ENCODE data around the gene TTC27. TPM values are rescaled to one million over a fixed set of nuclear protein-coding genes. Genes with fewer than 3 reads are reported as not detected.

TTC27 gene
- polyA plus RNA-seq, 1 donor (not counting 4 experiments of a cell fraction or from before 2014, with no cell fraction given), result 28.7 TPM

- no peak for FAIRE-seq
- H3K27ac ChIP-seq (ENCODE audit: control insufficient read depth, insufficient read depth, low read length), result no peak overlapping the region
- no peaks in the 10 kb centered on the region for H4K20me1 ChIP-seq (ENCODE audit: control insufficient read depth, extremely low read depth, insufficient read depth, low read length)
- no peak overlapping the region for H2AFZ ChIP-seq (ENCODE audit: control insufficient read depth, low read length)
- H3K4me1 ChIP-seq (ENCODE audit: control insufficient read depth, extremely low read depth, insufficient read depth, low read length), result peaks cover 10% of the 10 kb centered on the region
- no peak overlapping the region for H3K4me2 ChIP-seq (ENCODE audit: control insufficient read depth, extremely low read depth, insufficient read depth, low read depth, low read length)
- H3K79me2 ChIP-seq (ENCODE audit: control insufficient read depth, insufficient read depth, low read length), result no peaks in the 10 kb centered on the region
- no peaks in the 10 kb centered on the region for H3K36me3 ChIP-seq (ENCODE audit: control insufficient read depth in 2 of 2, extremely low read depth in 1 of 2, insufficient read depth in 2 of 2, low read length in 2 of 2)
- dilution Hi-C loops (cut with MboI; ENCODE audit: extremely low pct_ligation_motif_present, low sequenced_read_pairs), result no loop called here
- H3K9me1 ChIP-seq (ENCODE audit: control insufficient read depth, extremely low read depth, insufficient read depth, low read length), result no peaks in the 10 kb centered on the region
- H3K4me3 ChIP-seq (ENCODE audit: control insufficient read depth in 2 of 3, extremely low read depth in 1 of 3, insufficient read depth in 2 of 3, low read depth in 1 of 3, low read length in 3 of 3), result no peak overlapping the region
- H3K9ac ChIP-seq (ENCODE audit: control insufficient read depth, extremely low read depth, insufficient read depth, low read length), result no peak overlapping the region
- H3K9me3 ChIP-seq (ENCODE audit: control insufficient read depth, low read depth, low read length), result no peaks in the 10 kb centered on the region
- TF ChIP-seq CTCF (optimal IDR thresholded peaks at IDR 0.05 in 1 of 3, IDR thresholded peaks at IDR 0.05 in 1 of 3, conservative IDR thresholded peaks at IDR 0.05 in 1 of 3; ENCODE audit: extremely low read depth in 1 of 3, insufficient read depth in 2 of 3, low read length in 3 of 3), result no peak
- TF ChIP-seq EZH2 (IDR thresholded peaks at IDR 0.05; ENCODE audit: low read length), result no peak
- DNase-seq (ENCODE audit: low read depth, low spot score), result no peak
- no peaks in the 10 kb centered on the region for H3K27me3 ChIP-seq (ENCODE audit: control insufficient read depth, extremely low read depth, insufficient read depth, low read length)
Measured at GRCh38 chr2:32742376-32742775, 114.5 kb downstream of the TTC27 start.

- no peaks in the 10 kb centered on the region for H3K79me2 ChIP-seq (ENCODE audit: control insufficient read depth, insufficient read depth, low read length)
- H3K4me2 ChIP-seq (ENCODE audit: control insufficient read depth, extremely low read depth, insufficient read depth, low read depth, low read length), result no peak overlapping the region
- FAIRE-seq (no peak), DNase-seq (ENCODE audit: low read depth, low spot score) (no peak)
- no peaks in the 10 kb centered on the region for H4K20me1 ChIP-seq (ENCODE audit: control insufficient read depth, extremely low read depth, insufficient read depth, low read length)
- no peak overlapping the region for H2AFZ ChIP-seq (ENCODE audit: control insufficient read depth, low read length)
- no peak overlapping the region for H3K9ac ChIP-seq (ENCODE audit: control insufficient read depth, extremely low read depth, insufficient read depth, low read length)
- dilution Hi-C loops (cut with MboI; ENCODE audit: extremely low pct_ligation_motif_present, low sequenced_read_pairs), result no loop called here
- no peaks in the 10 kb centered on the region for H3K9me3 ChIP-seq (ENCODE audit: control insufficient read depth, low read depth, low read length)
- H3K9me1 ChIP-seq (ENCODE audit: control insufficient read depth, extremely low read depth, insufficient read depth, low read length), result no peaks in the 10 kb centered on the region
- H3K27ac ChIP-seq (ENCODE audit: control insufficient read depth, insufficient read depth, low read length), result no peak overlapping the region
- TF ChIP-seq EZH2 (IDR thresholded peaks at IDR 0.05; ENCODE audit: low read length) (no peak), CTCF (optimal IDR thresholded peaks at IDR 0.05 in 1 of 3, IDR thresholded peaks at IDR 0.05 in 1 of 3, conservative IDR thresholded peaks at IDR 0.05 in 1 of 3; ENCODE audit: extremely low read depth in 1 of 3, insufficient read depth in 2 of 3, low read length in 3 of 3) (no peak)
- no peaks in the 10 kb centered on the region for H3K36me3 ChIP-seq (ENCODE audit: control insufficient read depth in 2 of 2, extremely low read depth in 1 of 2, insufficient read depth in 2 of 2, low read length in 2 of 2)
- peaks cover 20% of the 10 kb centered on the region for H3K4me1 ChIP-seq (ENCODE audit: control insufficient read depth, extremely low read depth, insufficient read depth, low read length)
- H3K27me3 ChIP-seq (ENCODE audit: control insufficient read depth, extremely low read depth, insufficient read depth, low read length), result no peaks in the 10 kb centered on the region
- no peak overlapping the region for H3K4me3 ChIP-seq (ENCODE audit: control insufficient read depth in 2 of 3, extremely low read depth in 1 of 3, insufficient read depth in 2 of 3, low read depth in 1 of 3, low read length in 3 of 3)
Measured at GRCh38 chr2:32743480-32744236, 115.8 kb downstream of the TTC27 start.

All from keratinocyte (primary cell).